B cell (primary cell): Measurements from ENCODE around the gene CETP. TPM values are rescaled to one million over a fixed set of nuclear protein-coding genes. Genes with fewer than 3 reads are reported as not detected.

ENCODE experiments used
- ATAC-seq: fragments of 200-7000 bp; cut with Tn5 transposase; one replicate; pipeline ENCODE4 v1.10.0; 2021; ENCODE audit warnings: low read depth, mild to moderate bottlenecking, moderate number of reproducible peaks, moderate library complexity
- CTCF ChIA-PET: fragments of 350-600 bp; sonication (Branson Sonifier 250); formaldehyde crosslinking; loops from one replicate; lab custom pipeline; 2021; ENCODE audit warnings: antibody characterized with exemption, inconsistent platforms; lab: Charles Lee
- POLR2A ChIA-PET: fragments of 350-600 bp; sonication (Branson Sonifier 250); formaldehyde crosslinking; loops from one replicate; lab custom pipeline; 2021; ENCODE audit warnings: antibody characterized with exemption; lab: Charles Lee
- DNase-seq: peaks from one replicate; pipeline ENCODE4 v3.0.0; 2013
- H2AFZ ChIP-seq: 2 replicates; pipeline ENCODE4 v1.6.1; 2012; ENCODE audit warnings: mild to moderate bottlenecking, low read depth, low read length; ENCODE audit not compliant: insufficient read depth, poor library complexity, severe bottlenecking
- H3K27ac ChIP-seq, 2 donors: 1 replicate in 1 of 2; 2 replicates in 1 of 2; pipeline ENCODE4 v1.5.1; 2012 to 2013; ENCODE audit warnings: low read length in 2 of 2, mild to moderate bottlenecking in 2 of 2, moderate library complexity in 1 of 2
- H3K27me3 ChIP-seq, 4 experiments: fragments of 200-600 bp in 1 of 4; sonication (generic) in 1 of 4; replicated peaks in 1 of 4; 1 replicate in 2 of 4; 2 replicates in 2 of 4; pipeline versions ENCODE4 v1.6.1 to v1.7.0; 2013 to 2016; ENCODE audit warnings: low read length in 3 of 4, mild to moderate bottlenecking in 2 of 4, mixed read lengths in 1 of 4, moderate library complexity in 1 of 4; ENCODE audit not compliant: insufficient read depth in 4 of 4, control insufficient read depth in 3 of 4; ENCODE audit errors: control extremely low read depth in 1 of 4
- H3K36me3 ChIP-seq, 2 experiments: replicated peaks in 1 of 2; 1 replicate in 1 of 2; 2 replicates in 1 of 2; pipeline versions ENCODE4 v1.6.1 to v1.7.1; 2013; ENCODE audit warnings: low read length in 1 of 2; ENCODE audit not compliant: insufficient read depth in 2 of 2, control insufficient read depth in 1 of 2; ENCODE audit errors: control extremely low read depth in 1 of 2, extremely low read depth in 1 of 2
- H3K4me1 ChIP-seq, 2 donors: fragments of 200-600 bp in 1 of 2; sonication (generic) in 1 of 2; 1 replicate in 1 of 2; 2 replicates in 1 of 2; pipeline versions ENCODE4 v1.5.1 to v1.6.1; 2013 to 2017; ENCODE audit warnings: low read length in 2 of 2; ENCODE audit not compliant: control insufficient read depth in 2 of 2, insufficient read depth in 2 of 2
- H3K4me2 ChIP-seq: replicated peaks from 2 replicates; pipeline ENCODE3; 2012; ENCODE audit warnings: mild to moderate bottlenecking, low read depth, low read length; ENCODE audit not compliant: poor library complexity, severe bottlenecking
- H3K4me3 ChIP-seq, 5 experiments: fragments of 200-600 bp in 1 of 5; sonication (generic) in 1 of 5; 1 replicate in 3 of 5; 2 replicates in 2 of 5; pipeline versions ENCODE4 v1.5.1 to v1.7.0; 2011 to 2016; ENCODE audit warnings: low read length in 4 of 5, mild to moderate bottlenecking in 4 of 5, low read depth in 2 of 5, control low read depth in 1 of 5, moderate library complexity in 1 of 5; ENCODE audit not compliant: insufficient read depth in 1 of 5; ENCODE audit errors: control extremely low read depth in 1 of 5, extremely low read depth in 1 of 5
- H3K79me2 ChIP-seq: fragments of 200-600 bp; sonication (generic); one replicate; pipeline ENCODE4 v1.6.0; 2016; ENCODE audit warnings: low read length; ENCODE audit not compliant: control insufficient read depth, insufficient read depth
- H3K9ac ChIP-seq: fragments of 200-600 bp; sonication (generic); 2 replicates; pipeline ENCODE4 v1.6.1; 2017; ENCODE audit warnings: mild to moderate bottlenecking, low read length, moderate library complexity
- H3K9me3 ChIP-seq, 3 donors: one replicate each; pipeline versions ENCODE4 v1.6.1 to v1.7.1; 2013; ENCODE audit warnings: low read length in 2 of 3; ENCODE audit not compliant: control insufficient read depth in 2 of 3, insufficient read depth in 1 of 3; ENCODE audit errors: control extremely low read depth in 1 of 3
- H4K20me1 ChIP-seq: 2 replicates; pipeline ENCODE4 v1.6.0; 2012; ENCODE audit warnings: mild to moderate bottlenecking, low read length; ENCODE audit not compliant: insufficient read depth, control insufficient read depth, poor library complexity, severe bottlenecking
- H3K27ac Mint-ChIP-seq: one replicate; pipeline ENCODE4 v1.8.0; 2021; ENCODE audit warnings: mixed read lengths
- H3K27me3 Mint-ChIP-seq: one replicate; pipeline ENCODE4 v1.8.0; 2021; ENCODE audit warnings: mixed read lengths
- H3K4me1 Mint-ChIP-seq: one replicate; pipeline ENCODE4 v1.8.0; 2021; ENCODE audit warnings: mixed read lengths
- H3K4me3 Mint-ChIP-seq: one replicate; pipeline ENCODE4 v1.8.0; 2021; ENCODE audit warnings: mixed read lengths
- H3K9me3 Mint-ChIP-seq: one replicate; pipeline ENCODE4 v1.8.0; 2022; ENCODE audit warnings: mixed read lengths; ENCODE audit not compliant: insufficient read depth
- CTCF ChIP-seq: fragments of 200-600 bp; IDR thresholded peaks from one replicate; pipeline ENCODE4 v1.8.0; 2022; ENCODE audit warnings: antibody characterized with exemption, mild to moderate bottlenecking
- EZH2 ChIP-seq: IDR thresholded peaks from 2 replicates; pipeline ENCODE4 v1.6.1; 2012; ENCODE audit warnings: borderline replicate concordance, low read depth, mild to moderate bottlenecking, moderate library complexity, low read length; ENCODE audit not compliant: insufficient read depth, poor library complexity, severe bottlenecking
- WGBS: methylation state at CpG from one replicate; pipeline ENCODE4 v1.1.5; 2013; ENCODE audit warnings: missing lambda C conversion rate; ENCODE audit not compliant: insufficient coverage; 5-methylcytosine and 5-hydroxymethylcytosine counted together
- intact Hi-C: fragments of 100-400 bp; cut with micrococcal nuclease; formaldehyde crosslinking; loops from one replicate; pipeline ENCODE4 v1.10.0; 2022
- polyA plus RNA-seq: library from polyadenylated mRNA; depleted of rRNA; stranded (reverse); fragments of >200 nt; gene quantifications from 2 replicates; pipeline ENCODE4 v1.2.3, GENCODE V29; 2012
- total RNA-seq, 2 donors: library from RNA; stranded (reverse); fragments of 120-200 nt in 1 of 2; gene quantifications; 1 replicate in 1 of 2; 2 replicates in 1 of 2; pipeline versions ENCODE4 v1.2.3 to v1.2.4, GENCODE V29; 2013 to 2022

CETP gene
- total and polyA plus RNA-seq, 2 donors (not counting 1 experiment from before 2014, with no cell fraction given): 0.18 to 1.3 TPM

GRCh38 chr16:56932721-56933619 is 28.8 kb upstream of the CETP start:
- POLR2A ChIA-PET: interaction anchor here (0.7 to 7.7 kb wide), 10 partner anchors 9 to 71 kb away, joined by 3 to 108 read pairs (median 11); no protein-coding TSS in a partner anchor
- peaks cover 59% of the 10 kb centered on the region for H4K20me1 ChIP-seq
- peaks cover 52 to 68% of the 10 kb centered on the region in 2 donors for H3K4me1 ChIP-seq
- intact Hi-C loops: loop anchor here (1.0 to 10.0 kb wide), 5 partner anchors 45 to 506 kb away; partner anchors contain the start of genes AMFR and ARL2BP
- no peaks in the 10 kb centered on the region for H3K9me3 Mint-ChIP-seq
- peak overlapping the region; percentile 96 for H3K27ac Mint-ChIP-seq
- peaks cover 15 to 44% of the 10 kb centered on the region in 2 experiments for H3K36me3 ChIP-seq
- no peak for TF ChIP-seq EZH2
- no peak for TF ChIP-seq CTCF
- peak overlapping the region; percentile 98 to 99 for H3K27ac ChIP-seq
- no peaks in the 10 kb centered on the region for H3K27me3 Mint-ChIP-seq
- peak overlapping the region; percentile 79 for H3K4me2 ChIP-seq
- H3K4me1 Mint-ChIP-seq: peaks cover 55% of the 10 kb centered on the region
- DNase-seq (peak; percentile 64), ATAC-seq (no peak)
- peak overlapping the region; percentile 92 for H3K4me3 Mint-ChIP-seq
- peak overlapping the region; percentile 88 to 98 (median 95) for H3K4me3 ChIP-seq
- no peaks in the 10 kb centered on the region for H3K9me3 ChIP-seq
- CTCF ChIA-PET: interaction anchor here (0.6 to 10.8 kb wide), 10 partner anchors 8 to 113 kb away, joined by 3 to 140 read pairs (median 6); partner anchors contain the start of gene SLC12A3
- H3K79me2 ChIP-seq: peaks cover 63% of the 10 kb centered on the region
- peak overlapping the region; percentile 91 for H3K9ac ChIP-seq
- WGBS: under 1% methylated on average over 15 of the region's 25 CpGs
- H3K27me3 ChIP-seq: no peaks in the 10 kb centered on the region
- H2AFZ ChIP-seq: no peak overlapping the region
